CD8-positive, alpha-beta memory T cell (primary cell): ENCODE measurements around the gene LRRC8A. TPM values are rescaled to one million over a fixed set of nuclear protein-coding genes. Genes with fewer than 3 reads are reported as not detected.

Experiments used
- CTCF ChIA-PET: fragments of 350-600 bp; sonication (Branson Sonifier 250); formaldehyde crosslinking; loops from one replicate; lab custom pipeline; 2021; ENCODE audit warnings: antibody characterized with exemption; lab: Charles Lee
- POLR2A ChIA-PET: fragments of 350-600 bp; sonication (Branson Sonifier 250); formaldehyde crosslinking; loops from one replicate; lab custom pipeline; 2021; ENCODE audit warnings: antibody characterized with exemption; lab: Charles Lee
- DNase-seq, 5 donors: peaks; one replicate each; pipeline versions ENCODE4 v3.0.0 to v3.0.0-alpha.2; 2020 to 2022; ENCODE audit warnings: mixed read lengths in 1 of 5
- H3K27ac ChIP-seq: one replicate; pipeline ENCODE4 v1.7.0; 2013; ENCODE audit warnings: low read depth, mild to moderate bottlenecking, low read length, moderate library complexity
- H3K27me3 ChIP-seq: 2 replicates; pipeline ENCODE4 v1.7.0; 2013; ENCODE audit warnings: low read length, mild to moderate bottlenecking; ENCODE audit not compliant: insufficient read depth, poor library complexity, severe bottlenecking
- H3K36me3 ChIP-seq: 2 replicates; pipeline ENCODE4 v1.7.0; 2013; ENCODE audit warnings: mild to moderate bottlenecking, low read length, moderate library complexity; ENCODE audit not compliant: insufficient read depth
- H3K4me1 ChIP-seq: 2 replicates; pipeline ENCODE4 v1.7.0; 2013; ENCODE audit warnings: mild to moderate bottlenecking, low read length, moderate library complexity; ENCODE audit not compliant: insufficient read depth
- H3K4me3 ChIP-seq: 2 replicates; pipeline ENCODE4 v1.7.0; 2013; ENCODE audit warnings: mild to moderate bottlenecking, low read length
- H3K9me3 ChIP-seq: 2 replicates; pipeline ENCODE4 v1.7.0; 2013; ENCODE audit warnings: mild to moderate bottlenecking, low read length
- H3K27ac Mint-ChIP-seq, 8 donors: one replicate each; pipeline ENCODE4 v1.8.0; 2020 to 2021; ENCODE audit warnings: mixed read lengths in 8 of 8, mild to moderate bottlenecking in 6 of 8, inconsistent platforms in 3 of 8, moderate library complexity in 3 of 8
- H3K27me3 Mint-ChIP-seq, 2 donors: one replicate each; pipeline ENCODE4 v1.8.0; 2020 to 2021; ENCODE audit warnings: mixed read lengths in 2 of 2, mild to moderate bottlenecking in 1 of 2, moderate library complexity in 1 of 2
- H3K36me3 Mint-ChIP-seq, 3 donors: one replicate each; pipeline ENCODE4 v1.8.0; 2020 to 2021; ENCODE audit warnings: mixed read lengths in 3 of 3, inconsistent platforms in 1 of 3, mild to moderate bottlenecking in 1 of 3
- H3K4me1 Mint-ChIP-seq, 3 donors: one replicate each; pipeline ENCODE4 v1.8.0; 2020 to 2021; ENCODE audit warnings: mixed read lengths in 3 of 3, inconsistent platforms in 1 of 3, mild to moderate bottlenecking in 1 of 3
- H3K4me3 Mint-ChIP-seq, 7 donors: one replicate each; pipeline ENCODE4 v1.8.0; 2020 to 2021; ENCODE audit warnings: mixed read lengths in 7 of 7, mild to moderate bottlenecking in 6 of 7, moderate library complexity in 4 of 7, inconsistent platforms in 2 of 7
- H3K9me3 Mint-ChIP-seq, 5 donors: one replicate each; pipeline ENCODE4 v1.8.0; 2020 to 2022; ENCODE audit warnings: mixed read lengths in 5 of 5, mild to moderate bottlenecking in 3 of 5, moderate library complexity in 2 of 5, inconsistent platforms in 1 of 5
- polyA plus RNA-seq: library from polyadenylated mRNA; unstranded; fragments of 300-500 nt; fragmentation: Illumina TruSeq; gene quantifications from one replicate; pipeline ENCODE4 v1.2.3, GENCODE V29; 2021
- total RNA-seq, 2 experiments: library from RNA; stranded (reverse); gene quantifications; one replicate each; pipeline ENCODE4 v1.2.3, GENCODE V29; 2021

Gene LRRC8A
- total and polyA plus RNA-seq, 3 experiments from 2014 or later = 27.3 to 42.7 (median 27.6) TPM

DNA sequence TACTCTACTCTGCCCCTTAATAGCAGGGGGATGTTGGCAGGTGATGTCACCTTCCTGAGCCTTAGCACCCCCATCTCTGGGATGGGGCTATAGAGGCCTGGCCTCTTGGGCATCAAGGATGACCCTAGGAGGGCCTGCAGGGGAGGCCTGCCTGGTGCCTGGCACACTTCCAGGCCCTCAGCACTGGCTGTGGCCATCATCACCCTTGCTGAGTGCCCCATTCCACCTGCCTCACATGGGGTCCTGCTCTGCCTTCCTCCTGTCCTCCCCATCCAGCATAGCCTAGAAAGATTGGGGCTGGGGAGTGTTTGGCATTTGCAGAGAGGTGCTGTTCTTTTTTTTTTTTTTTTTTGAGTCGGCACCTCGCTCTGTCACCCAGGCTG is 21.1 kb downstream of the LRRC8A start:
- Histone ChIP-seq H3K27me3 (no peaks in the 10 kb centered on the region), H3K27ac (peak overlapping the region; percentile 73), H3K4me1 (peaks cover 62% of the 10 kb centered on the region), H3K4me3 (peak overlapping the region; percentile 60), H3K36me3 (peaks cover 9% of the 10 kb centered on the region), H3K9me3 (no peaks in the 10 kb centered on the region)
- no peaks in the 10 kb centered on the region for H3K9me3 Mint-ChIP-seq
- peak overlapping the region; percentile 91 to 99 (median 98) for H3K27ac Mint-ChIP-seq
- peak overlapping the region in 6 of 7 donors; percentile 81 to 87 (median 82) for H3K4me3 Mint-ChIP-seq
- H3K27me3 Mint-ChIP-seq = no peaks in the 10 kb centered on the region
- peaks cover 54 to 81% (median 55%) of the 10 kb centered on the region in 3 donors for H3K4me1 Mint-ChIP-seq
- ChIA-PET CTCF (interaction anchor here (1.2 to 5.4 kb wide), 3 partner anchors 13 to 41 kb away, joined by 3 to 28 read pairs (median 6); partner anchors contain the start of genes KYAT1 and LRRC8A), POLR2A (no interaction called here)
- no peak for DNase-seq
- peaks cover 3 to 22% (median 5%) of the 10 kb centered on the region in 3 donors for H3K36me3 Mint-ChIP-seq

DNA sequence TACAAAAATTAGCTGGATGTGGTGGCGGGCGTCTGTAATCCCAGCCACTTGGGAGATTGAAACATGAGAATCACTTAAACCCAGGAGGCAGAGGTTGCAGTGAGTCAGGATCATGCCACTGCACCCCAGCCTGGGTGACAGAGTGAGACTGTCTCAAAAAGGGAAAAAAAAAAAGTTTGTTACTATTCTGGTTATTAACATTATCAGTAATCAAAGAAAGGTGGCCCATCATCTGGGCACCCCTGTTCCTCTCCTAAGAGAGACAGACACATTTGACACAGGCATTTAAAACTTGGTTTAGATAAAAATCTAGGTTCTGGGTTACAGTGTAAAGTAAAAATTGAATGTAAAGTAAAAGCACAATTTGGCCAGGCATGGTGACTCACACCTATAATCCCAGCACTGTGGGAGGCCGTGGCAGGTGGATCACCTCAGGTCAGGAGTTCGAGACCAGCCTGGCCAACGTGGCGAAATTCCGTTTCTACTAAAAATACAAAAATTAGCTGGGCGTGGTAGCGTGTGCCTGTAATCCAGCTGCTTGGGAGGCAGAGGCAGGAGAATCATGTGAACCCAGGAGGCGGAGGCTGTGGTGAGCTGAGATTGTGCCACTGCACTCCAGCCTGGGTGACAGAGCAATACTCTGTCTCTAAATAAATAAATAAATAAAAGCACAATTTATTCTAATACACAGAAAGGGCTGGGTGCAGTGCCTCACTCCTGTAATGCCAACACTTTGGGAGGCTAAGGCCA is 22.1 kb downstream of the LRRC8A start:
- Mint-ChIP-seq H3K4me1 (peaks cover 49 to 75% (median 53%) of the 10 kb centered on the region in 3 donors), H3K4me3 (peak overlapping the region in 2 of 7 donors; percentile 29 to 83), H3K27ac (peak overlapping the region; percentile 67 to 98 (median 93)), H3K27me3 (no peaks in the 10 kb centered on the region), H3K36me3 (peaks cover 6 to 28% (median 7%) of the 10 kb centered on the region in 3 donors), H3K9me3 (no peaks in the 10 kb centered on the region)
- Histone ChIP-seq H3K27me3 (no peaks in the 10 kb centered on the region), H3K36me3 (peaks cover 19% of the 10 kb centered on the region), H3K9me3 (no peaks in the 10 kb centered on the region), H3K4me1 (peaks cover 52% of the 10 kb centered on the region), H3K27ac (no peak overlapping the region), H3K4me3 (no peak overlapping the region)
- no peak for DNase-seq
- POLR2A ChIA-PET = no interaction called here
- CTCF ChIA-PET = interaction anchor here (1.2 to 5.4 kb wide), 2 partner anchors 14 to 22 kb away, joined by 3 to 28 read pairs; partner anchors contain the start of genes KYAT1 and LRRC8A

DNA sequence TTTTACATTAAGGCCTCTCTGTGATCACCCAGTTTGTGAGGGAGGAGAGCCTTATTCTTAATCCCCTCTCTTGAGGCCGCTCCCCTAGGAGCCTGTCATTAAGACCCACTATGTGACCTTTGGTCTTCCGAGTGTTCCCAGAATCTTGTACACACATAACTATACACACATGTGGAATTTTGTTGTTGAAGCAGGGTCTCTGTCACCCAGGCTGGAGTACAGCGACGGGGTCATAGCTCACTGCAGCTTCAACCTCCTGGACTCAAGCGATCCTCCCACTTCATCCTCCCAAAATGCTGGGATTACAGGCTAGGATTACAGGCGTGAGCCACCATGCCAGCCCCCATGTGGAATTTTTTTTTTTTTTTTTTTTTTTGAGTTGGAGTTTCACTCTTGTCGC is 24.0 kb downstream of the LRRC8A start:
- Histone ChIP-seq H3K4me1 (peaks cover 49% of the 10 kb centered on the region), H3K27ac (no peak overlapping the region), H3K36me3 (peaks cover 32% of the 10 kb centered on the region), H3K27me3 (no peaks in the 10 kb centered on the region), H3K9me3 (no peaks in the 10 kb centered on the region), H3K4me3 (no peak overlapping the region)
- no peak for DNase-seq
- peaks cover 9 to 43% (median 9%) of the 10 kb centered on the region in 3 donors for H3K36me3 Mint-ChIP-seq
- ChIA-PET CTCF (no interaction called here), POLR2A (no interaction called here)
- peaks cover 43 to 70% (median 45%) of the 10 kb centered on the region in 3 donors for H3K4me1 Mint-ChIP-seq
- no peaks in the 10 kb centered on the region for H3K9me3 Mint-ChIP-seq
- no peaks in the 10 kb centered on the region for H3K27me3 Mint-ChIP-seq
- H3K27ac Mint-ChIP-seq = peak overlapping the region in 7 of 8 donors; percentile 21 to 92 (median 64)
- no peak overlapping the region for H3K4me3 Mint-ChIP-seq

DNA sequence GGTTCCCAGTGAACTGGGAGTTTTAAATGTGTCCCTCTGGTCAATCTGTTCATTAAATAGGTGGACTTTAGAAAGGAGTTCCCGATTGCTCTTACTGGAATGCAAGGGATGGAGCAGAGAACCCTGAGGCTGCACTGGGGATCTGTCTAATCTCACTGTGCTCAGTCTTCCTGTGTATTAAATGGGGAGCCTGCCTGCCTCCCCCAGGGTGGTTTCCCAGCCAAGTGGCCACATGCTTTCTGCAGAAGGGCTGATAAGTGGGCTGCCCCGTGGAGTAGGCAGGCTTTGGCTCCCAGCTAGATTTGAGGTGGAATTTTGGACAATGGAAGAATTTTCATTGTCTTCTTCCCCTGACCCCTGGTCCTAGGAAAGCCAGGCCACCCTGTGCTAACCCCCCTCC is 24.8 kb downstream of the LRRC8A start:
- no peaks in the 10 kb centered on the region for H3K9me3 ChIP-seq
- POLR2A ChIA-PET = no interaction called here
- no peak for DNase-seq
- H3K27me3 ChIP-seq = no peaks in the 10 kb centered on the region
- H3K36me3 ChIP-seq = peaks cover 33% of the 10 kb centered on the region
- Mint-ChIP-seq H3K4me1 (peaks cover 44 to 70% (median 45%) of the 10 kb centered on the region in 3 donors), H3K36me3 (peaks cover 9 to 50% (median 9%) of the 10 kb centered on the region in 3 donors), H3K27ac (peak overlapping the region in 7 of 8 donors; percentile 57 to 86 (median 72)), H3K9me3 (no peaks in the 10 kb centered on the region), H3K4me3 (peak overlapping the region in 1 of 7 donors; percentile 23), H3K27me3 (no peaks in the 10 kb centered on the region)
- CTCF ChIA-PET = no interaction called here
- H3K4me3 ChIP-seq = no peak overlapping the region
- peaks cover 49% of the 10 kb centered on the region for H3K4me1 ChIP-seq
- H3K27ac ChIP-seq = no peak overlapping the region

DNA sequence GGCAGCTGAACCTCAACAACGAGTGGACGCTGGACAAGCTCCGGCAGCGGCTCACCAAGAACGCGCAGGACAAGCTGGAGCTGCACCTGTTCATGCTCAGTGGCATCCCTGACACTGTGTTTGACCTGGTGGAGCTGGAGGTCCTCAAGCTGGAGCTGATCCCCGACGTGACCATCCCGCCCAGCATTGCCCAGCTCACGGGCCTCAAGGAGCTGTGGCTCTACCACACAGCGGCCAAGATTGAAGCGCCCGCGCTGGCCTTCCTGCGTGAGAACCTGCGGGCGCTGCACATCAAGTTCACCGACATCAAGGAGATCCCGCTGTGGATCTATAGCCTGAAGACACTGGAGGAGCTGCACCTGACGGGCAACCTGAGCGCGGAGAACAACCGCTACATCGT is 26.4 kb downstream of the LRRC8A start:
- H3K4me1 ChIP-seq = peaks cover 50% of the 10 kb centered on the region
- no peak overlapping the region for H3K4me3 ChIP-seq
- H3K4me3 Mint-ChIP-seq = peak overlapping the region in 2 of 7 donors; percentile 34 to 36
- H3K4me1 Mint-ChIP-seq = peaks cover 44 to 71% (median 47%) of the 10 kb centered on the region in 3 donors
- no peak overlapping the region for H3K27ac ChIP-seq
- H3K27ac Mint-ChIP-seq = peak overlapping the region in 4 of 8 donors; percentile 2 to 84 (median 71)
- H3K36me3 ChIP-seq = peaks cover 33% of the 10 kb centered on the region
- DNase-seq = no peak
- H3K27me3 Mint-ChIP-seq = no peaks in the 10 kb centered on the region
- H3K9me3 Mint-ChIP-seq = no peaks in the 10 kb centered on the region
- peaks cover 9 to 64% (median 10%) of the 10 kb centered on the region in 3 donors for H3K36me3 Mint-ChIP-seq
- POLR2A ChIA-PET = no interaction called here
- H3K9me3 ChIP-seq = no peaks in the 10 kb centered on the region
- H3K27me3 ChIP-seq = no peaks in the 10 kb centered on the region
- CTCF ChIA-PET = interaction anchor here (0.7 to 1.6 kb wide), 6 partner anchors 12 to 90 kb away, joined by 3 to 4 read pairs (median 4); partner anchors contain the start of genes KYAT1 and LRRC8A

DNA sequence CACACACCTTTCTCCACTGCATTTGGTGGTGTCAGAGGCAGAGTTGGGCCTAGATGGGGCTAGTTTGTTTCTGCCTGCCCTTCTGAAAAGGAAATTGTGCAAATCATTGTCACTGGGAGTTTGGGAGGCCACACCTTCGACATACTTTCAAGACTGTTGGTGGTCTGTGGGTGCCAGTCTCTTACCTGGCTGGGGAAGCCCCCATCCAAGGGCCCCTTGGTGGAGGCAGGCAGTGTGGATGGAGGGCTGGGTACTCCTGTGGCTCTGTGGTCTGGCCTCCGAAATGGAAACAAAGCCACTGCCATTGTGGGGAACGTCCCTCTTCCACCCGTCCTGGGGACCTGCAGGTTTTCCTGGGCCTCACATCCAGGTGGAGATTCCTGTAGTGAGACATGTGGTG is 27.9 kb downstream of the LRRC8A start:
- H3K4me1 ChIP-seq = peaks cover 54% of the 10 kb centered on the region
- peaks cover 33% of the 10 kb centered on the region for H3K36me3 ChIP-seq

DNA sequence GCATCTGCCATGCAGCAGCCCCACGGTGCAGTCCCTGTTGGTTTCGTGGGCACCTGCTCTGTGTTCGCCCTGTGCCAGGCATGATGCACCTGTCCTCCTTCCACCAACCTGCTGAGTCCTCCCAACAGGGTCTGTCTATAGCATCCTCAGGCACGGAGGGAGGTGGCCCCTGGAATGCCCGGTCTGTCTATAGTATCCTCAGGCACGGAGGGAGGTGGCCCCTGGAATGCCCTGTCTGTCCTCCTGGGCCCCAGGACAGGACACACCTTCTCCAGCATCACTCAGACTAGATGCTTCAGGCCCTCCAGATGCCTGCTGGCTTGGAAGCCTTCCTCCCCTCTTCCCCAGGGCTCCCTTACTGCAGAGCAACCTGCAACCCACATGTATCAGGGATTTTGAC is 29.0 kb downstream of the LRRC8A start:
- Histone ChIP-seq H3K4me1 (peaks cover 54% of the 10 kb centered on the region), H3K27me3 (no peaks in the 10 kb centered on the region), H3K9me3 (no peaks in the 10 kb centered on the region), H3K27ac (no peak overlapping the region), H3K4me3 (no peak overlapping the region), H3K36me3 (peaks cover 33% of the 10 kb centered on the region)
- Mint-ChIP-seq H3K4me3 (peak overlapping the region in 1 of 7 donors; percentile 63), H3K4me1 (peaks cover 35 to 66% (median 43%) of the 10 kb centered on the region in 3 donors), H3K27ac (peak overlapping the region in 7 of 8 donors; percentile 23 to 81 (median 48)), H3K36me3 (peaks cover 9 to 74% (median 10%) of the 10 kb centered on the region in 3 donors), H3K27me3 (no peaks in the 10 kb centered on the region), H3K9me3 (no peaks in the 10 kb centered on the region)
- ChIA-PET POLR2A (no interaction called here), CTCF (no interaction called here)
- no peak for DNase-seq

More for the DNA sequence above, 27.9 kb downstream of the LRRC8A start:
- Histone ChIP-seq H3K27ac (no peak overlapping the region), H3K9me3 (no peaks in the 10 kb centered on the region), H3K4me3 (no peak overlapping the region), H3K27me3 (no peaks in the 10 kb centered on the region)
- CTCF ChIA-PET = no interaction called here
- Mint-ChIP-seq H3K27me3 (no peaks in the 10 kb centered on the region), H3K9me3 (no peaks in the 10 kb centered on the region), H3K36me3 (peaks cover 9 to 68% (median 10%) of the 10 kb centered on the region in 3 donors), H3K4me3 (no peak overlapping the region), H3K27ac (peak overlapping the region; percentile 63 to 93 (median 78)), H3K4me1 (peaks cover 40 to 72% (median 43%) of the 10 kb centered on the region in 3 donors)
- no peak for DNase-seq
- POLR2A ChIA-PET = no interaction called here

DNA sequence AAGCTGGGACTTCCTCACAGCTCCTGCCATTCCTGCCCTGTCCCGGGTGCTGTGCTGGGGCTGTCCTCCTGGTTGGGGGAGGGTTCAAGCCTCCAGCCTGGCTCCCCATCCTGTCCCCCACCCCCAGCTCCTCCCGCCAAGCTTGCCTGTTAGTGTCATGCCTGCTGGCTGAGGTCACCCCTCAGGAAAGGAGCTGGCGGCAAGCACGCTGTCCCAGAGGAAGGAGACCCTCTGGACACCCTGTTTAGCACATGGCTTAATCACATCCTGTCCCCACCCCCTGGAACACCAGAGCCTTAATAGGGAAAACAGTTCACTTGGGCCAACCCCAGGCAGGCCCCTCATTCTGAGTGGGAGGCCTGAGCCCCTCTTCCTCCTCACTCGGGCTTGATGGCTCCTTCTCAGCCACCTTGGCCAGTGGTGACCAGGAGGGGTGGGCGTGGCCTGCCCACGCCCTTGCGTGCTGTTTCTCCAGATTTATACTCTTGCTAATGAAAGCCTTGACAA is 29.6 kb downstream of the LRRC8A start:
- no peaks in the 10 kb centered on the region for H3K9me3 ChIP-seq
- H3K4me3 ChIP-seq = no peak overlapping the region
- peaks cover 33% of the 10 kb centered on the region for H3K36me3 ChIP-seq
- Mint-ChIP-seq H3K27me3 (no peaks in the 10 kb centered on the region), H3K36me3 (peaks cover 9 to 75% (median 11%) of the 10 kb centered on the region in 3 donors), H3K9me3 (no peaks in the 10 kb centered on the region), H3K4me1 (peaks cover 33 to 62% (median 42%) of the 10 kb centered on the region in 3 donors), H3K27ac (peak overlapping the region in 5 of 8 donors; percentile 41 to 78 (median 54)), H3K4me3 (no peak overlapping the region)
- POLR2A ChIA-PET = no interaction called here
- CTCF ChIA-PET = no interaction called here
- no peaks in the 10 kb centered on the region for H3K27me3 ChIP-seq
- no peak for DNase-seq
- H3K27ac ChIP-seq = no peak overlapping the region
- H3K4me1 ChIP-seq = peaks cover 54% of the 10 kb centered on the region
